Stimulated activated CD8-positive, alpha-beta memory T cell treated with anti-CD3 and anti-CD28 coated beads, Interleukin-4, amount 100 ng/mL, for 1 hour (primary cell): ENCODE results near the gene PSMD14.

Experiments used
- DNase-seq, 2 donors: peaks; one replicate each; pipeline ENCODE4 v3.0.0-alpha.2; 2020; ENCODE audit warnings: low read depth in 2 of 2, low spot score in 1 of 2

Gene PSMD14

DNA sequence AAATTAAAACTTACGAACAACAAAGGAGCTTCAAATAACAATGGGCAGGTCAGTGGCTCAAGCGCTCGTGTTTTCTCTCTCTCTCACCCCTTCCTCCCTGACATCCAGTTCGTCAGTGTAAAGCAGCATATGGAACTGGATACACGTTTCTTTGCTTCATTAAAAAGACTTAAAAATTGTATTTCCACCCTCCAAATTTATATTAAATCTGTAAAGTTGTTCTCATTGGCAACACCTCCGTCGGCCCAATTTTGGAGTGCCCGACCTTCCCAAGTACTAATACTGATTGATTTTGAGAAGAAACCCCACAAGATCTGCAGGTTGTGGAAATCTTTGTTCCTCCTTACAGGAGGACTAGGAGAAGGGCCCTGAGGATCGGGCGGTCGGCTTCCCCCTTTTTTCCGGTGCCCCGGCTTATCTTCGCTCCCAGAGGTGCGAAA lies 110.1 kb downstream of the PSMD14 start:
- DNase-seq: no peak

DNA sequence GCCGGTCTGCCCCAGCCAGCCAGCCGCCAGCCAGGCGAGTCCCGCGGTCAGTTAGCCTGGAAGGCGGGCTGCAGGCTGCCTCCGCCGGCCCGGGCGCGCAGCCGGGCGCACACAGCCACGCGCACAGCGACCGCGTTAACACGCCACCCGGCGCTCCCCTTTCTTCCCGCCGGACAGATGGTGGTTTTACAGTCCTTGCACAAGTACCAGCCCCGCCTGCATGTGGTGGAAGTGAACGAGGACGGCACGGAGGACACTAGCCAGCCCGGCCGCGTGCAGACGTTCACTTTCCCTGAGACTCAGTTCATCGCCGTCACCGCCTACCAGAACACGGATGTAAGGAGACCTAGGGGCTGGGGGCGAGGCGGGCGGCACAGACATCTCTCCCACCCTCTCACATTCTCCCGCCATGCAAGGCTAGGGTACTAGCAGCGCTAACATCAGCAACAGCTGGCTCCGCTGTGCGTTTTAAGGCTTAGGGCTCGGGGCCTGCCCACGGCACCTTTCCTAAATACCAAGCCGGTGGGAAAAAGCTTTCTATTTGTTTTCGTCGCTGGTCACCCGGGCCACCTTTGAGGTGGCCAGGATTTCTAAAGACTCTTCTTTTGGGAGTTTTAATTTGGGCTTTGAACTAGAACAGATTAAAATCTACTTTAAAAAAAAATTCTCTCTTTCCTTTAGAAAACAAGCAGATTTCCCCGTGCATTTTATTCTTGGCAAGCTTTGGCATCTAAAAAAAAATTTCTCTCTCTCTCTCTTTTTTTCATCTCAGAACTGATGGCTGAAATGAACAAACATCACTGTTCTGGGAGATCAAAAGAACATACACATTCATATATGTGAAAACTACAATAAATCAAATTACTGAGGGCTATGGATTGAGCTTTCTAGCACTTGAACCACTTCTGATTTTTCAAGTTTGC lies 110.8 kb downstream of the PSMD14 start:
- DNase-seq: no peak

DNA sequence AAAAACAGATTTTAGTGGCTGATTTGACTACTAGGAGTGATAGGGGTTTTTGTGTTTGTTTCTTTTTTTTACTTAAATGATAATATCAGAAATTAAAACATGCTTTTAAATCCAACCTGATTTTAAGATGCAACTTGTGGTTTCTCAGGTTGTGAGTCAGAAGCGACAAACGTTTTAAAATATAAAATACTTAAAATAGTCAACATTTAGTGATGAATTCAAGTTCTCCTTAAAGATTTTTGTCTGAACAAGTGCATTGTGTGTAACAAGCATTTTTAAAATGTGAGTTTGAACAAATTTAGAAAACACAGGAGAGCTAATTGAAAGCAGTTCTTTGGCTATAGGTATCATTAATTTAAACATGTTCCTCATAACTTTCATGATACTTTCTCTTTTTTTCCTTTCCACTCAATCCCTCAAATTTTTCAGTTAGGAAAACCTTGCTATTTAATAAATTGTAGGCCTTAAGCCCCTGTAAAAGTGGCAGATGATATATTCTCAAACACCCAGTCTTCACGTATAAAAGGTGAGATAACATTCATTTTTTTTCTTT lies 111.5 kb downstream of the PSMD14 start:
- no peak for DNase-seq

DNA sequence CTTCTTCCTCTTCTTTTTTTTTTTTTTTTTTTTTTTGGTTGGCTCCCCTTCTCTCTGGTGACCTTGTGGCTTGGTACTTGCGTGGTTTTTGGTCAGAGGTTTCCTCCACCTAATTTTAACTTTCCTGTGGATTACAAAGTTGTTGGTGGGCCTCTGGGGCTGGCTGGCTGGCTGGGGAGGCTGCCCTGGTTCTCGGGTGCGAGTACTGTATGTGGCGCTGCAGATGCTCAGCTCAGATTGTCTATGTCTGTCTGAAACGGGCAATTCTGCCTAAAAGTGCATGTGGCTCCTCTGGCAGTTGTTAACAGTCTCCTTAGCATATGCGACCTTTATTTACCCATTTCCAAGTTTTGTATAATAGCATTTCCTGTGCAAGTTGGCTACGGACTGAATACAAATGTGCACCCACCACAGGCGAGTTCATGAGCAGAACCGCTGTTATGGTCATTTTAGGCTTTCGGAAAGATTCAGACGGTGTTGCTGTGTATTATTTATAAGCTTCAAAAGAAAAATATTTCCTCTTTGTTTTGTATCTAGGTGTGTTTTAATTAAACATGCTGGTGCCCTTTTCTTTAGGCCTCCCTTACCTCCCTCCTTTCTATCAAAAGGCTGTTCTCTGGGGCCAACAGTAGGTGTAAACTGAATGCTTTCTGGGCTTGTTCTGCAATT lies 112.3 kb downstream of the PSMD14 start:
- DNase-seq: no peak

DNA sequence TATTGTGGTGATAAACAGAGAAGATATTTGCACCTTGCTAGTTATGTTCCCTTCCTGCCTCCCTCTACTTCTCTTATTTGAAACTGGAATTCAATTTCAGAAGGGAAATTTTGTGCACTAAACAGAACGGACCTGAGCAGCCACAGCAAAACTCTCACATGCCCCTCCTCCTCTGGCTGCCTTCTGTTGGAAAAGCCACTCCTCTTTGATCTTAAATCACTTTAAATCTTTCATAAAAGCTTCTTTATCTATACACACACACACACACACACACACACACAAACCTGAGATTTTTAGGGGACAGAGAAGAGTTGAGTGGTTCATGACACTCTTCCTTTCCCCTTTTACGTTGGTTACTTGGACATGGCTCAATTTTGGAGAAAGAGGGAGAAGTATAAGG lies 113.5 kb downstream of the PSMD14 start:
- no peak for DNase-seq

DNA sequence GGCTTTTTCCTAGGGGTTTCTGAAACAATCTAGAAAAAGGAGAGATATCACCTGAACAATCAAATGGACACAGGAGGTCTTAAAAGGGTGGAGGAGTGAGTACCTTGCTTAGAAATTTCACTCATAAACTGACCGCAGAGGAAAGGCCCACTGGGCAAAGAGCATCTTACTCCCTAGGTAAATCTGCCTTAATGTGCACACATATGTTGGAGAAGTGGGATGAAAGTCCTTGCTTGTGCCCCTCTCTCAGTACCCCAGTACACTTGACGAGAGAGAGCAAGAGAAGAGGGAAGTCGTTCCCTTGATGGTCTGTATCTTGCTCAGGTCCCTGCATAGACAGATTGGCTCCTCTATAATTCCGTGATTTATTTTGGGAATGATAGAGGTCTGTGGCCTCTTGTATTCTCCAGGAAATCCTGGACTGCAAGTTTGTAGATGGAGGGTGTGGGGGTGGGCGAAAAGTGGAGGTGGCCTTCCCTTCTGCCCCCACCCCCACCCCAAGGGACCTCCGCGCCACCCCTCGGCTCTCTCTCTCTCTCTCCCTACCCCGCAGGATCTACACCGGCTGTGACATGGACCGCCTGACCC lies 114.7 kb downstream of the PSMD14 start:
- DNase-seq: no peak

DNA sequence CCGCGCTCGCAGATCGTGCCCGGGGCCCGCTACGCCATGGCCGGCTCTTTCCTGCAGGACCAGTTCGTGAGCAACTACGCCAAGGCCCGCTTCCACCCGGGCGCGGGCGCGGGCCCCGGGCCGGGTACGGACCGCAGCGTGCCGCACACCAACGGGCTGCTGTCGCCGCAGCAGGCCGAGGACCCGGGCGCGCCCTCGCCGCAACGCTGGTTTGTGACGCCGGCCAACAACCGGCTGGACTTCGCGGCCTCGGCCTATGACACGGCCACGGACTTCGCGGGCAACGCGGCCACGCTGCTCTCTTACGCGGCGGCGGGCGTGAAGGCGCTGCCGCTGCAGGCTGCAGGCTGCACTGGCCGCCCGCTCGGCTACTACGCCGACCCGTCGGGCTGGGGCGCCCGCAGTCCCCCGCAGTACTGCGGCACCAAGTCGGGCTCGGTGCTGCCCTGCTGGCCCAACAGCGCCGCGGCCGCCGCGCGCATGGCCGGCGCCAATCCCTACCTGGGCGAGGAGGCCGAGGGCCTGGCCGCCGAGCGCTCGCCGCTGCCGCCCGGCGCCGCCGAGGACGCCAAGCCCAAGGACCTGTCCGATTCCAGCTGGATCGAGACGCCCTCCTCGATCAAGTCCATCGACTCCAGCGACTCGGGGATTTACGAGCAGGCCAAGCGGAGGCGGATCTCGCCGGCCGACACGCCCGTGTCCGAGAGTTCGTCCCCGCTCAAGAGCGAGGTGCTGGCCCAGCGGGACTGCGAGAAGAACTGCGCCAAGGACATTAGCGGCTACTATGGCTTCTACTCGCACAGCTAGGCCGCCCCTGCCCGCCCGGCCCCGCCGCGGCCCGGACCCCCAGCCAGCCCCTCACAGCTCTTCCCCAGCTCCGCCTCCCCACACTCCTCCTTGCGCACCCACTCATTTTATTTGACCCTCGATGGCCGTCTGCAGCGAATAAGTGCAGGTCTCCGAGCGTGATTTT lies 115.5 kb downstream of the PSMD14 start:
- no peak for DNase-seq

DNA sequence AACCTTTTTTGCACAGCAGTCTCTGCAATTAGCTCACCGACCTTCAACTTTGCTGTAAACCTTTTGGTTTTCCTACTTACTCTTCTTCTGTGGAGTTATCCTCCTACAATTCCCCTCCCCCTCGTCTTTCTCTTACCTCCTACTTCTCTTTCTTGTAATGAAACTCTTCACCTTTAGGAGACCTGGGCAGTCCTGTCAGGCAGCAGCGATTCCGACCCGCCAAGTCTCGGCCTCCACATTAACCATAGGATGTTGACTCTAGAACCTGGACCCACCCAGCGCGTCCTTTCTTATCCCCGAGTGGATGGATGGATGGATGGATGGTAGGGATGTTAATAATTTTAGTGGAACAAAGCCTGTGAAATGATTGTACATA lies 116.2 kb downstream of the PSMD14 start:
- DNase-seq: no peak

DNA sequence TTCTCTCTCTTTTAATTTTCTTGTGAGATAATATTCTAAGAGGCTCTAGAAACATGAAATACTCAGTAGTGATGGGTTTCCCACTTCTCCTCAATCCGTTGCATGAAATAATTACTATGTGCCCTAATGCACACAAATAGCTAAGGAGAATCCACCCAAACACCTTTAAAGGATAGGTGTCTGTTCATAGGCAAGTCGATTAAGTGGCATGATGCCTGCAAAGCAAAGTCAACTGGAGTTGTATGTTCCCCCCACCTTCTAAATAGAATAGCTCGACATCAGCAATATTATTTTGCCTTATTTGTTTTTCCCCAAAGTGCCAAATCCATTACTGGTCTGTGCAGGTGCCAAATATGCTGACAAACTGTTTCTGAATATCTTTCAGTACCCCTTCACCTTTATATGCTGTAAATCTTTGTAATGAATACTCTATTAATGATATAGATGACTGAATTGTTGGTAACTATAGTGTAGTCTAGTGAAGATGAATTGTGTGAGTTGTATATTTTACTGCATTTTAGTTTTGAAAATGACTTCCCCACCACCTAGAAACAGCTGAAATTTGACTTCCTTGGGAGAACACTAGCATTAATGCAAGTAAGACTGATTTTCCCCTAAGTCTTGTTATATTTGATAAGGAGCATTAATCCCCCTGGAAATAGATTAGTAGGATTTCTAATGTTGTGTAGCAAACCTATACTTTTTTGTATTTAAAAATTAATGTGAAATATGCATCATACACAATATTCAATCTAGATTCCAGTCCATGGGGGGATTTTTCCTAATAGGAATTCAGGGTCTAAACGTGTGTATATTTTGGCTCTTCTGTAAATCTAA lies 116.9 kb downstream of the PSMD14 start:
- DNase-seq: no peak

DNA sequence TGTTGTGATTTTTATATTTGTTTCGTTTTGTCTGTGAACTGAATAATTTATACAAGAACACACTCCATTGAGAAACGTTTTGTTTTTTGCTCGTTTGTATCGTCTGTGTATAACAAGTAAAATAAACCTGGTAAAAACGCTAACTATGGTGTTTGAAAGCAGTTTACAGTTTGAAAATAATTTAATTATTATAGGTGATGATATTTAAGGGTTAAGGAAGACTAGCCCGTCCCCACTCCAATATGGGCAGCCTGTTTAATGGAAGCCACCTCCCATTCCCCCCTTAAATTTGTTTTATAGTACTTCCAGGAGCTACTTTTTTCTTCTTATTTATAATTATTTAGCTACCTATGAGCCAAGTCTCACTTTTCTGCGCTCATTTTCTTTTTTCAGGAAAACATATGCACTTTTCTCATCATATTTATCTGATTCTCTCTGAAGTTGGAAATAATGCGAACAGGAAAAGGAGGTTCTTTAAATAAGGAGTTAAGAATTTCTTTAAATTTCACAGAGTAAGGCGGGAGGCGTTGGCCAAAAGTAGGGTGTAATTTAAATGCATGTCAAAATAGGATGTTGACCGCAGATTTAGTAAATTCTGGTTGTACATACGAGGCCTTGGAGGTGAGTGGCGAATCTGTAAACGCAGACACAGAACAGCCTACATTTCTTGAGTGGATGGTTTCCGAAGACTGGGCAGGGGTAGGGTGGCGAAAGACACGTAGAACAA lies 117.7 kb downstream of the PSMD14 start:
- DNase-seq: no peak

DNA sequence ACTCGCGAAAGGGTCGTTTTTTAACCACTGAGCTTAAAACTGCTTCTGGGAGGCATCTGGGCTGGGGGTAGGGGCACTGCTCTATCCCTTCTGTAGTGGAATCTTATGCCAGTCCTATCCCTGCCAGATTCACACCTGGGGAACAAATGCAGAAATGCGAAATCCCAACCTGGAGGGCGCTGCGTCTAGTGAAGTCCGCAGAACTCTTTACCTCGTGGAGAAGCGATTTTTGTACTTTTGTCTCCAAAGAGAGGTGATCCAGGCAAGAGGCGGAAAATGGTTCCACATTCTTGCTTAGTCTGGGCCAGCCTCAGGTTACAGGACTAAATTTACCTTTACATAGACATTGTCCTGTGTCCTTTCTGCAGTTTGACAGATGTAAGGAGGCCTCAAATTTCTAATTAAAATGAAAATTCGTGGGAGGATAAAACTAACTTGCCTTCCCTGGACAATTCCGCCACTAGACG lies 118.3 kb downstream of the PSMD14 start:
- DNase-seq: no peak

DNA sequence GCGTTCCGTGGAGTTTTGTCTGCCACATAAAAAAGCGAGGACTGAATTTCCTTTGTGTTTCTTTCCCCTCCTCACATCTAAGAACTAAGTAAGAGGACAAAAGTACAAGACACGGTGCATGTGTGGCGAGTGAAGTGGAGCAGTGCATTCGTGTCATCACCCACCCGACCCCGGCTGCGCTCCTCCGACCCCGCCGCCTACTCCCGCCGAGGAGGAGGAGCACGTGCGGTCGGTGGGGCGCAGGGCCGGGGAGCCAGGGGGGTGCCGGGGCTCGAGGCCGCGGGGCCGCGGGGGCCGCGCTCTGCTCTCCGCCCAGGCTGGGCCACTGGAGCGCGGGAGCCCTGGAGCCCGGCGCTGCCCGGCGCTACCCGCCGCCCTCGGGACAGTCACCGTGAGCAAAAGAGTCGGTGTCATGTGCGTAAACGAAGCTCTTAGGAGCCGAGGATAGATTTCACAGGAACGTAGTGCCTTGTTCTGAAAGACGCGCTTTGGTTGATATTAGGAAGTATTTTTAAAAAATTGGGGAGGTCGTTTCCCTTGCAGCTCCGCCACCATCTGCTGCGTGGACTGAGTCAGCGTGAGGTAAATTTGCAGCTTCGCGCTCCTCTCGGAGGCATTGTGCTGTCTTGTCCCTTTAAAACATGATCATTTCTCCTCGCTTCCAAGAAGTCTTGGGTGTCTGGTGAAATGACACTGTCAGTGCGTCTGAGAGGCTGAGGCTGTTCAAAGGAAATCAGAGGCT lies 118.9 kb downstream of the PSMD14 start:
- no peak for DNase-seq

DNA sequence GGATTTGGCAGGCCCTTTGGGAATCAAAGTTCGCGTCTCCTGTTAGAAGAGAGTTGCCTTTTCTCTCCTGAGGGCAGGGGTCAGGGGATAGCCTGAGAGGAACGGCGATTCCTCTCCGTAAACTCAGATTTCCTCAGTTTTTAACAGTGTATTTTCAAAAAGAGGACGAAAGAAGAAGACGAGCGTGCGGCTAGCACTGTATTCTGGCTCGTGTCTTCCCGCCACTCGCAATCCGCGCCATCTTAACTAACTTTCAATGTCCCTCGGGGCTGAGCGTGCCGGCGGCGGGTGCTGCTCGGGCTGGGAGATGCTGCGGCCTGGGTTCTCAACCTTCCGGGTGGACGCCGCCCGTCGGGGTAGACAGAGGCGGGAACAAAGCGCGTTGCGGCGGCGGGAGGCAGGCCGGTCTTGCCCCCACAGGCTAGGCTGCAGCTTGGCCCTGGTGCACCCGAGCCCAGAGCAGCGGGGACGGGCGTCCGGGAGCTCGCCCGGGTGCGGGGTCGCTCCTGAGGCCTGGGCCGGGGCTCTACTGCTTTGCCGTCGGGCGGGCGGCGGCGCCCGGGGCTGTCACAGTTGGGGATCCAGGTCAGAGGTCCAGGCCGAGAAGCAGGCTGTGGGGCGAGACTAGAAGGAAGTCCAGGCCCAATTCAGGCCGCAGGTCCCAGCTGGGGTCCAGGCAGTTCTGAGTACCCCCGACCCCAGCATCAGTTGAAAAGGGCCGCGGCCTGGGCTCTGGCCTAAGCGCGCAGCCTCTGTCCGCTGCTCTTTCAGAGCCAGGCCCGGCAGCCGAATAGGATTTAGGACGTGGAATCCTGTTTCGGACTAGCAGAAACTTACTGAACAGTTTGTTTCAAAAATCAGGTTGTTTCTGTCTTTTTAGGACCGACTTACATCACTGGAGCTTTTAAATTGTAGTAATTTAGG lies 119.7 kb downstream of the PSMD14 start:
- DNase-seq: no peak

DNA sequence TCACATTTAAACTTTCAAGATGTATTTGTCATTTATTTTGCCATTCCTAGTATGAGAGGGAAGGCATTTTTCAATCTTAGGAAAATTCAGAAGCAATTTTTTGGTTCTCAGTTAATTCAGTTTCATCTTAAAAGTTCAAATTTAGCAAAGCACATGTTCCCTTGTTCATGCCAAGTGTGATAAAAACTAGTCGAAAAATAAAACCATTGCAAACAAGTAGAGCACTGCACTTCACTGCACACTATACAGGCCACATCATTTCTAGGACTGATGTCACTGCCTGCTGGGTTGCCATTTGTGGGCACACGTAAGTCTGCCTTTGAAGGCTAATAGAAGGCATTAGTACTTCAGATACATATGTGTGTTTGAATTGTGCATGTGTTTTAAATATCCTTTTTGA lies 122.2 kb downstream of the PSMD14 start:
- DNase-seq: no peak

DNA sequence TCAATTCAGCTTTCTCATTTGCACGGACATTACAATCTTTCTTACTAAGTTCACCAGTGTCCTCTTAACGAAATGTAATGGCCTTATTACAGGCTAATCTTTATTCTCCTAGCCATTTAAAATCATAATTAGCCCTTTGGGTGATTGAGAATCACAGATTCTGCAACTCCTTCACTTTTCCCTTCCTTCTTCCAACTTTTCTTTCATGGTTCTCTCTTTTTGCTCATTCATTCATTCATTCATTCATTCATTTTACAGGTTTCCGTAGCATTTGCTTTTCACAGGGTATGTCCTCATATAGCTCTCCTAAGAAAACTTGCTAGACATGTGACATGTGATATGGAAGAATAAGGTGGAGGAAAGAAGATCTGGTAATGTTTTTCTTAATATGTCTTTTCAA lies 123.9 kb downstream of the PSMD14 start:
- no peak for DNase-seq

DNA sequence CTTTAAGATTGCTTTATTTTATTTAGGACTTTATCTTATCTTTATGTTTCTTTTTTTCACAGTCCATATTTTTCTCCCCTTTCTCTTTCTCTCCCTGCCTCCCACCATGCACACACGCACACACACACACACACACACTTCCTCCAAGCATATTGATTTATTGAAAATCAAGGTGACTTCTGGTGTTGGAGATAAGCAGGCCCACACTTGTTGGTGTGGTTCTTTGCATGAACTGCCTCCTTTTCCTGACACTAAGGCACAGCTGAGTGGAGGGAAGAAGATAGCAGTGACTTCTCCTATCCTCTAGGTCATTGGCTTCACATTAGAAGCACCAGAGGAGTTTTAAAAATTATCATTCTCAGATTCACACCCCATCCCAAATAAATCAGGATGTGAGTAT lies 125.9 kb downstream of the PSMD14 start:
- no peak for DNase-seq

DNA sequence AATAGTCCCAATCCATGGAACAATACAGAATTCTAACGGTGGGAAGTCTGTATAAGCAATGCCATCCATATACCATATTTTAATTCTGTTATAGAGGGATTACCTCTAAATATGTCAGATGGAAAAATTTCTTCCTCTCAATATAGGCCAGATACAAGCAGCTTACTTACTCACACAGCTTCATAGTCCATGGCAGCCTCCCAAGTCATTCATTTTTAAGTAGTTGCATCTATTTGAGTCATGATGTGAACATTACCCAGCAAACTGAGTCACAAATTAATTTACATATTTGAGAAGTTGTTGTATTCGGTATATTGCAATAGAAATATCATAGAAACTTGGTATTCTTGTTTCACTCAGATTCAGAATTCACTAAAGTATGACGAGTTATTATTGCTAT lies 128.2 kb downstream of the PSMD14 start:
- DNase-seq: no peak
